MCF 10A (cell line): ENCODE results near the gene STK16. TPM values are rescaled to one million over a fixed set of nuclear protein-coding genes. Genes with fewer than 3 reads are reported as not detected.

ENCODE experiments used
- BruUV-seq: library from RNA; stranded (reverse); fragments of 400-500 nt; replicated peaks from 2 replicates; lab custom pipeline; 2021; lab: Mats Ljungman, UMichigan
- CTCF ChIA-PET: fragments of 300-600 bp; sonication (Branson Sonifier 250); formaldehyde crosslinking; extraction: SDS; loops from one replicate; lab custom pipeline; 2021; ENCODE audit warnings: antibody characterized with exemption, inconsistent platforms; lab: Yijun Ruan, JAX
- POLR2A ChIA-PET: fragments of 300-600, 350-650 bp; sonication (Branson Sonifier 250); formaldehyde crosslinking; extraction: SDS; loops from one replicate; lab custom pipeline; 2020; ENCODE audit warnings: antibody characterized with exemption, inconsistent platforms; lab: Yijun Ruan, JAX
- DNase-seq: peaks from one replicate; pipeline ENCODE4 v3.0.0-alpha.2; 2018; ENCODE audit not compliant: unreplicated experiment
- H3K27ac Mint-ChIP-seq: one replicate; pipeline ENCODE4 v1.8.0; 2022; ENCODE audit warnings: mild to moderate bottlenecking, low read depth, mixed read lengths; ENCODE audit not compliant: unreplicated experiment
- H3K27me3 Mint-ChIP-seq: one replicate; pipeline ENCODE4 v1.8.0; 2022; ENCODE audit warnings: mixed read lengths; ENCODE audit not compliant: insufficient read depth, unreplicated experiment
- H3K36me3 Mint-ChIP-seq: one replicate; pipeline ENCODE4 v1.8.0; 2022; ENCODE audit warnings: mild to moderate bottlenecking, moderate library complexity, mixed read lengths; ENCODE audit not compliant: insufficient read depth, unreplicated experiment
- H3K4me1 Mint-ChIP-seq: one replicate; pipeline ENCODE4 v1.8.0; 2022; ENCODE audit warnings: mixed read lengths; ENCODE audit not compliant: insufficient read depth, unreplicated experiment
- H3K4me3 Mint-ChIP-seq: one replicate; pipeline ENCODE4 v1.8.0; 2022; ENCODE audit warnings: mild to moderate bottlenecking, moderate library complexity, mixed read lengths; ENCODE audit not compliant: unreplicated experiment
- H3K9me3 Mint-ChIP-seq: one replicate; pipeline ENCODE4 v1.8.0; 2022; ENCODE audit warnings: mixed read lengths; ENCODE audit not compliant: unreplicated experiment
- CTCF ChIP-seq: fragments of 200-600 bp; IDR thresholded peaks from one replicate; pipeline ENCODE4 v1.8.0; 2022; ENCODE audit warnings: antibody characterized with exemption, mild to moderate bottlenecking; ENCODE audit not compliant: unreplicated experiment
- intact Hi-C: fragments of 100-400 bp; cut with micrococcal nuclease; formaldehyde crosslinking; loops from 2 replicates; pipeline ENCODE4 v1.14.1; 2022
- total RNA-seq: library from RNA; stranded (reverse); gene quantifications from 2 replicates; pipeline ENCODE4 v1.2.3, GENCODE V29; 2022

The STK16 gene
- total RNA-seq, 1 experiment from 2014 or later, result 33.4 TPM

- peaks cover 7% of the 10 kb centered on the region for H3K4me1 Mint-ChIP-seq
- POLR2A ChIA-PET, result interaction anchor here (0.5 to 1.2 kb wide), 3 partner anchors 13 to 259 kb away, joined by 3 to 9 read pairs (median 3); partner anchors contain the start of genes ANKZF1, ATG9A and TUBA4A
- no peak overlapping the region for H3K27ac Mint-ChIP-seq
- intact Hi-C loops, result no loop called here
- H3K36me3 Mint-ChIP-seq, result no peaks in the 10 kb centered on the region
- no TSS peak for BruUV-seq
- no peak for TF ChIP-seq CTCF
- no peak overlapping the region for H3K4me3 Mint-ChIP-seq
- DNase-seq, result no peak
- H3K27me3 Mint-ChIP-seq, result no peaks in the 10 kb centered on the region
- CTCF ChIA-PET, result interaction anchor here (3.7 kb wide), 1 partner anchor 10 kb away, joined by 24 read pairs; no protein-coding TSS in a partner anchor
- no peaks in the 10 kb centered on the region for H3K9me3 Mint-ChIP-seq
Observed at GRCh38 chr2:219266886-219267285, 21.6 kb downstream of the STK16 start.

- no peak overlapping the region for H3K4me3 Mint-ChIP-seq
- intact Hi-C loops, result no loop called here
- no peak overlapping the region for H3K27ac Mint-ChIP-seq
- CTCF ChIA-PET, result interaction anchor here (1.1 kb wide), 1 partner anchor 8 kb away, joined by 3 read pairs; no protein-coding TSS in a partner anchor
- peaks cover 8% of the 10 kb centered on the region for H3K4me1 Mint-ChIP-seq
- POLR2A ChIA-PET, result interaction anchor here (2.9 to 3.1 kb wide), 2 partner anchors 15 to 23 kb away, joined by 12 to 27 read pairs; partner anchors contain the start of genes GLB1L, STK16, TUBA4A and TUBA4B
- TF ChIP-seq CTCF, result no peak
- no peaks in the 10 kb centered on the region for H3K27me3 Mint-ChIP-seq
- BruUV-seq, result no TSS peak
- no peaks in the 10 kb centered on the region for H3K36me3 Mint-ChIP-seq
- DNase-seq, result no peak
- H3K9me3 Mint-ChIP-seq, result no peaks in the 10 kb centered on the region
Observed at GRCh38 chr2:219268294-219268693, 23.0 kb downstream of the STK16 start.

- no peaks in the 10 kb centered on the region for H3K27me3 Mint-ChIP-seq
- DNase-seq, result peak; percentile 63
- intact Hi-C loops, result no loop called here
- ChIA-PET CTCF (interaction anchor here (0.6 to 18.2 kb wide), 5 partner anchors 8 to 414 kb away, joined by 3 to 445 read pairs (median 4); no protein-coding TSS in a partner anchor), POLR2A (interaction anchor here (0.6 to 3.1 kb wide), 6 partner anchors 9 to 51 kb away, joined by 3 to 27 read pairs (median 6); partner anchors contain the start of genes ABCB6, DNAJB2, GLB1L and STK16)
- no peak for TF ChIP-seq CTCF
- no peak overlapping the region for H3K4me3 Mint-ChIP-seq
- BruUV-seq, result no TSS peak
- H3K36me3 Mint-ChIP-seq, result no peaks in the 10 kb centered on the region
- H3K9me3 Mint-ChIP-seq, result no peaks in the 10 kb centered on the region
- peak overlapping the region; percentile 58 for H3K27ac Mint-ChIP-seq
- H3K4me1 Mint-ChIP-seq, result peaks cover 20% of the 10 kb centered on the region
Observed at GRCh38 chr2:219269362-219270054, 24.2 kb downstream of the STK16 start.

GRCh38 chr2:219270055-219270372 lies 24.7 kb downstream of the STK16 start:
- H3K4me1 Mint-ChIP-seq, result peaks cover 24% of the 10 kb centered on the region
- H3K36me3 Mint-ChIP-seq, result no peaks in the 10 kb centered on the region
- no peak for DNase-seq
- POLR2A ChIA-PET, result interaction anchor here (0.6 to 3.1 kb wide), 6 partner anchors 9 to 51 kb away, joined by 3 to 27 read pairs (median 6); partner anchors contain the start of genes ABCB6, DNAJB2, GLB1L and STK16
- intact Hi-C loops, result no loop called here
- CTCF ChIA-PET, result interaction anchor here (0.6 to 18.2 kb wide), 4 partner anchors 9 to 414 kb away, joined by 3 to 445 read pairs (median 4); no protein-coding TSS in a partner anchor
- TF ChIP-seq CTCF, result no peak
- no peaks in the 10 kb centered on the region for H3K27me3 Mint-ChIP-seq
- BruUV-seq, result no TSS peak
- no peak overlapping the region for H3K4me3 Mint-ChIP-seq
- H3K9me3 Mint-ChIP-seq, result no peaks in the 10 kb centered on the region
- peak overlapping the region; percentile 58 for H3K27ac Mint-ChIP-seq
